Measurements from ENCODE around the gene CDC5L. TPM values are rescaled to one million over a fixed set of nuclear protein-coding genes. Genes with fewer than 3 reads are reported as not detected.

Gene CDC5L
- total and polyA plus RNA-seq, 2 experiments from 2014 or later: 27.0 to 32.5 TPM

DNA sequence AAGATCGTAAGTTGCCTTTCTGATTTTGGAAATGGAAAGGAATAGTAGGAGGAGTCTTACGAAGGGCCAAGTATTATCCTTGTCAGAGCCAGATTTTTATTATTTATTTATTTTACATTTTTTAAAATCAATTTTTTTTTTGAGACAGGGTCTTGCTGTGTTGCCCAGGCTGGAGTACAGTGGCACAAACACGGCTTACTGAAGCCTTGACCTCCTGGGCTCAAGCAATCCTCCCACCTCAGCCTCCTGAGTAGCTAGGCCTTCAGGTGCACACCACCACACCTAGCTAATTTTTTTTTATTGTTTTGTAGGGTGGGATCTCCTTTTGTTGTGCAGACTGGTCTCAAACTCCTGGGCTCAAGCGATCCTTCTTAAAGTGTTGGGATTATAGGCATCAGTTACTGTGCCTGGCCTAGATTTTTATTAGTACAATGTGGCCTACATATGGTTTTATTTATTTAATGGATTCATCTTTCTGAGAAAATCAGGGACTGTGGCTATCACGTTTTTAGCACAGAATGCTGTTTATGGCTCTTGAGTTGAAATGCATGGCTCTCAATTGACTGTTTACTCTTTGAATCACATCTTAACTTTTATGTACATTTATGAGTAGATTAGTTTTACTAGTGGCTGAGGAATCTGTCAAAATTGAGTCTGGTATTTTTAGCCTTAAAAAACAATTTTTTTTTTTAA, 16.7 kb downstream of the CDC5L start:
- Histone ChIP-seq H3K9me2 (ENCODE audit: insufficient read depth) (no peaks in the 10 kb centered on the region), H3K27ac (ENCODE audit: low read depth) (no peak overlapping the region), H4K20me1 (replicated peaks; ENCODE audit: insufficient read depth) (peaks cover 13% of the 10 kb centered on the region; the same call in 1 of the 2 replicates), H3K4me1 (ENCODE audit: insufficient read depth) (no peaks in the 10 kb centered on the region), H3F3A (replicated peaks; ENCODE audit: low read depth) (no peaks in the 10 kb centered on the region), H3K27me3 (ENCODE audit: insufficient read depth) (no peaks in the 10 kb centered on the region), H3K4me2 (no peak overlapping the region), H3K36me3 (ENCODE audit: insufficient read depth) (peaks cover 49% of the 10 kb centered on the region), H3K79me2 (replicated peaks; ENCODE audit: insufficient read depth) (peaks cover 26% of the 10 kb centered on the region), H2AFZ (no peak overlapping the region), H3K4me3 (no peak overlapping the region)
- DNase-seq (ENCODE audit: low spot score): no peak
- no peaks in the 10 kb centered on the region for H3K27me3 Mint-ChIP-seq (ENCODE audit: insufficient read depth, low read depth, poor library complexity)
- TF ChIP-seq POLR2AphosphoS5 (IDR thresholded peaks at IDR 0.05; ENCODE audit: low read depth) (no peak), JUNB (IDR thresholded peaks at IDR 0.05; ENCODE audit: unreplicated experiment) (no peak), EZH2 (IDR thresholded peaks at IDR 0.05; ENCODE audit: low read depth, unreplicated experiment) (no peak), EZH2phosphoT487 (IDR thresholded peaks at IDR 0.05; ENCODE audit: unreplicated experiment) (no peak), STAT1 (IDR thresholded peaks at IDR 0.05; ENCODE audit: unreplicated experiment) (no peak), ZNF331 (CRISPR knock-in tag; IDR thresholded peaks at IDR 0.05; ENCODE audit: low read depth) (no peak), ZNF114 (CRISPR knock-in tag; IDR thresholded peaks at IDR 0.05) (no peak), NANOG (IDR thresholded peaks at IDR 0.05; ENCODE audit: borderline replicate concordance) (no peak), CREB1 (CRISPR knock-in tag; IDR thresholded peaks at IDR 0.05; ENCODE audit: low read depth) (no peak)
- TF ChIP-seq, protein P1, sequence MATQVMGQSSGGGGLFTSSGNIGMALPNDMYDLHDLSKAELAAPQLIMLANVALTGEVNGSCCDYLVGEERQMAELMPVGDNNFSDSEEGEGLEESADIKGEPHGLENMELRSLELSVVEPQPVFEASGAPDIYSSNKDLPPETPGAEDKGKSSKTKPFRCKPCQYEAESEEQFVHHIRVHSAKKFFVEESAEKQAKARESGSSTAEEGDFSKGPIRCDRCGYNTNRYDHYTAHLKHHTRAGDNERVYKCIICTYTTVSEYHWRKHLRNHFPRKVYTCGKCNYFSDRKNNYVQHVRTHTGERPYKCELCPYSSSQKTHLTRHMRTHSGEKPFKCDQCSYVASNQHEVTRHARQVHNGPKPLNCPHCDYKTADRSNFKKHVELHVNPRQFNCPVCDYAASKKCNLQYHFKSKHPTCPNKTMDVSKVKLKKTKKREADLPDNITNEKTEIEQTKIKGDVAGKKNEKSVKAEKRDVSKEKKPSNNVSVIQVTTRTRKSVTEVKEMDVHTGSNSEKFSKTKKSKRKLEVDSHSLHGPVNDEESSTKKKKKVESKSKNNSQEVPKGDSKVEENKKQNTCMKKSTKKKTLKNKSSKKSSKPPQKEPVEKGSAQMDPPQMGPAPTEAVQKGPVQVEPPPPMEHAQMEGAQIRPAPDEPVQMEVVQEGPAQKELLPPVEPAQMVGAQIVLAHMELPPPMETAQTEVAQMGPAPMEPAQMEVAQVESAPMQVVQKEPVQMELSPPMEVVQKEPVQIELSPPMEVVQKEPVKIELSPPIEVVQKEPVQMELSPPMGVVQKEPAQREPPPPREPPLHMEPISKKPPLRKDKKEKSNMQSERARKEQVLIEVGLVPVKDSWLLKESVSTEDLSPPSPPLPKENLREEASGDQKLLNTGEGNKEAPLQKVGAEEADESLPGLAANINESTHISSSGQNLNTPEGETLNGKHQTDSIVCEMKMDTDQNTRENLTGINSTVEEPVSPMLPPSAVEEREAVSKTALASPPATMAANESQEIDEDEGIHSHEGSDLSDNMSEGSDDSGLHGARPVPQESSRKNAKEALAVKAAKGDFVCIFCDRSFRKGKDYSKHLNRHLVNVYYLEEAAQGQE (IDR thresholded peaks at IDR 0.05; ENCODE audit: unreplicated experiment): no peak
- TF ChIP-seq, protein P2, sequence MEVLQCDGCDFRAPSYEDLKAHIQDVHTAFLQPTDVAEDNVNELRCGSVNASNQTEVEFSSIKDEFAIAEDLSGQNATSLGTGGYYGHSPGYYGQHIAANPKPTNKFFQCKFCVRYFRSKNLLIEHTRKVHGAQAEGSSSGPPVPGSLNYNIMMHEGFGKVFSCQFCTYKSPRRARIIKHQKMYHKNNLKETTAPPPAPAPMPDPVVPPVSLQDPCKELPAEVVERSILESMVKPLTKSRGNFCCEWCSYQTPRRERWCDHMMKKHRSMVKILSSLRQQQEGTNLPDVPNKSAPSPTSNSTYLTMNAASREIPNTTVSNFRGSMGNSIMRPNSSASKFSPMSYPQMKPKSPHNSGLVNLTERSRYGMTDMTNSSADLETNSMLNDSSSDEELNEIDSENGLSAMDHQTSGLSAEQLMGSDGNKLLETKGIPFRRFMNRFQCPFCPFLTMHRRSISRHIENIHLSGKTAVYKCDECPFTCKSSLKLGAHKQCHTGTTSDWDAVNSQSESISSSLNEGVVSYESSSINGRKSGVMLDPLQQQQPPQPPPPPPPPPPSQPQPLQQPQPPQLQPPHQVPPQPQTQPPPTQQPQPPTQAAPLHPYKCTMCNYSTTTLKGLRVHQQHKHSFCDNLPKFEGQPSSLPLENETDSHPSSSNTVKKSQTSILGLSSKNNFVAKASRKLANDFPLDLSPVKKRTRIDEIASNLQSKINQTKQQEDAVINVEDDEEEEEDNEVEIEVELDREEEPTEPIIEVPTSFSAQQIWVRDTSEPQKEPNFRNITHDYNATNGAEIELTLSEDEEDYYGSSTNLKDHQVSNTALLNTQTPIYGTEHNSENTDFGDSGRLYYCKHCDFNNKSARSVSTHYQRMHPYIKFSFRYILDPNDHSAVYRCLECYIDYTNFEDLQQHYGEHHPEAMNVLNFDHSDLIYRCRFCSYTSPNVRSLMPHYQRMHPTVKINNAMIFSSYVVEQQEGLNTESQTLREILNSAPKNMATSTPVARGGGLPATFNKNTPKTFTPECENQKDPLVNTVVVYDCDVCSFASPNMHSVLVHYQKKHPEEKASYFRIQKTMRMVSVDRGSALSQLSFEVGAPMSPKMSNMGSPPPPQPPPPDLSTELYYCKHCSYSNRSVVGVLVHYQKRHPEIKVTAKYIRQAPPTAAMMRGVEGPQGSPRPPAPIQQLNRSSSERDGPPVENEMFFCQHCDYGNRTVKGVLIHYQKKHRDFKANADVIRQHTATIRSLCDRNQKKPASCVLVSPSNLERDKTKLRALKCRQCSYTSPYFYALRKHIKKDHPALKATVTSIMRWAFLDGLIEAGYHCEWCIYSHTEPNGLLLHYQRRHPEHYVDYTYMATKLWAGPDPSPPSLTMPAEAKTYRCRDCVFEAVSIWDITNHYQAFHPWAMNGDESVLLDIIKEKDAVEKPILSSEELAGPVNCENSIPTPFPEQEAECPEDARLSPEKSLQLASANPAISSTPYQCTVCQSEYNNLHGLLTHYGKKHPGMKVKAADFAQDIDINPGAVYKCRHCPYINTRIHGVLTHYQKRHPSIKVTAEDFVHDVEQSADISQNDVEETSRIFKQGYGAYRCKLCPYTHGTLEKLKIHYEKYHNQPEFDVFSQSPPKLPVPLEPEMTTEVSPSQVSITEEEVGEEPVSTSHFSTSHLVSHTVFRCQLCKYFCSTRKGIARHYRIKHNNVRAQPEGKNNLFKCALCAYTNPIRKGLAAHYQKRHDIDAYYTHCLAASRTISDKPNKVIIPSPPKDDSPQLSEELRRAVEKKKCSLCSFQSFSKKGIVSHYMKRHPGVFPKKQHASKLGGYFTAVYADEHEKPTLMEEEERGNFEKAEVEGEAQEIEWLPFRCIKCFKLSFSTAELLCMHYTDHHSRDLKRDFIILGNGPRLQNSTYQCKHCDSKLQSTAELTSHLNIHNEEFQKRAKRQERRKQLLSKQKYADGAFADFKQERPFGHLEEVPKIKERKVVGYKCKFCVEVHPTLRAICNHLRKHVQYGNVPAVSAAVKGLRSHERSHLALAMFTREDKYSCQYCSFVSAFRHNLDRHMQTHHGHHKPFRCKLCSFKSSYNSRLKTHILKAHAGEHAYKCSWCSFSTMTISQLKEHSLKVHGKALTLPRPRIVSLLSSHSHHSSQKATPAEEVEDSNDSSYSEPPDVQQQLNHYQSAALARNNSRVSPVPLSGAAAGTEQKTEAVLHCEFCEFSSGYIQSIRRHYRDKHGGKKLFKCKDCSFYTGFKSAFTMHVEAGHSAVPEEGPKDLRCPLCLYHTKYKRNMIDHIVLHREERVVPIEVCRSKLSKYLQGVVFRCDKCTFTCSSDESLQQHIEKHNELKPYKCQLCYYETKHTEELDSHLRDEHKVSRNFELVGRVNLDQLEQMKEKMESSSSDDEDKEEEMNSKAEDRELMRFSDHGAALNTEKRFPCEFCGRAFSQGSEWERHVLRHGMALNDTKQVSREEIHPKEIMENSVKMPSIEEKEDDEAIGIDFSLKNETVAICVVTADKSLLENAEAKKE (CRISPR knock-in tag; IDR thresholded peaks at IDR 0.05): no peak
- TF ChIP-seq, protein P3, sequence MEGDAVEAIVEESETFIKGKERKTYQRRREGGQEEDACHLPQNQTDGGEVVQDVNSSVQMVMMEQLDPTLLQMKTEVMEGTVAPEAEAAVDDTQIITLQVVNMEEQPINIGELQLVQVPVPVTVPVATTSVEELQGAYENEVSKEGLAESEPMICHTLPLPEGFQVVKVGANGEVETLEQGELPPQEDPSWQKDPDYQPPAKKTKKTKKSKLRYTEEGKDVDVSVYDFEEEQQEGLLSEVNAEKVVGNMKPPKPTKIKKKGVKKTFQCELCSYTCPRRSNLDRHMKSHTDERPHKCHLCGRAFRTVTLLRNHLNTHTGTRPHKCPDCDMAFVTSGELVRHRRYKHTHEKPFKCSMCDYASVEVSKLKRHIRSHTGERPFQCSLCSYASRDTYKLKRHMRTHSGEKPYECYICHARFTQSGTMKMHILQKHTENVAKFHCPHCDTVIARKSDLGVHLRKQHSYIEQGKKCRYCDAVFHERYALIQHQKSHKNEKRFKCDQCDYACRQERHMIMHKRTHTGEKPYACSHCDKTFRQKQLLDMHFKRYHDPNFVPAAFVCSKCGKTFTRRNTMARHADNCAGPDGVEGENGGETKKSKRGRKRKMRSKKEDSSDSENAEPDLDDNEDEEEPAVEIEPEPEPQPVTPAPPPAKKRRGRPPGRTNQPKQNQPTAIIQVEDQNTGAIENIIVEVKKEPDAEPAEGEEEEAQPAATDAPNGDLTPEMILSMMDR (conservative IDR thresholded peaks at IDR 0.05; ENCODE audit: low read depth in 2 of 2): no peak
- TF ChIP-seq, protein P4, sequence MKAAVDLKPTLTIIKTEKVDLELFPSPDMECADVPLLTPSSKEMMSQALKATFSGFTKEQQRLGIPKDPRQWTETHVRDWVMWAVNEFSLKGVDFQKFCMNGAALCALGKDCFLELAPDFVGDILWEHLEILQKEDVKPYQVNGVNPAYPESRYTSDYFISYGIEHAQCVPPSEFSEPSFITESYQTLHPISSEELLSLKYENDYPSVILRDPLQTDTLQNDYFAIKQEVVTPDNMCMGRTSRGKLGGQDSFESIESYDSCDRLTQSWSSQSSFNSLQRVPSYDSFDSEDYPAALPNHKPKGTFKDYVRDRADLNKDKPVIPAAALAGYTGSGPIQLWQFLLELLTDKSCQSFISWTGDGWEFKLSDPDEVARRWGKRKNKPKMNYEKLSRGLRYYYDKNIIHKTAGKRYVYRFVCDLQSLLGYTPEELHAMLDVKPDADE (IDR thresholded peaks at IDR 0.05): no peak
- no peaks in the 10 kb centered on the region for H3K4me1 Mint-ChIP-seq
- H3K36me3 Mint-ChIP-seq (ENCODE audit: low read depth): peaks cover 75% of the 10 kb centered on the region
- no peak overlapping the region for H3K4me3 Mint-ChIP-seq
- no peak overlapping the region for H3K27ac Mint-ChIP-seq
- no peaks in the 10 kb centered on the region for H3K9me3 Mint-ChIP-seq
- no peak for ATAC-seq

Data from GM23338 (cell line).